Measurements from ENCODE around the gene FATE1.
A peak's percentile ranks its signal among the peaks of the same experiment; 100 is the strongest.
"Not testable (repeated sequence)": the region's sequence is repeated elsewhere in the genome, so short reads cannot be mapped to it uniquely, and the experiment has no call there.

Gene FATE1, protein sequence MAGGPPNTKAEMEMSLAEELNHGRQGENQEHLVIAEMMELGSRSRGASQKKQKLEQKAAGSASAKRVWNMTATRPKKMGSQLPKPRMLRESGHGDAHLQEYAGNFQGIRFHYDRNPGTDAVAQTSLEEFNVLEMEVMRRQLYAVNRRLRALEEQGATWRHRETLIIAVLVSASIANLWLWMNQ

DNA sequence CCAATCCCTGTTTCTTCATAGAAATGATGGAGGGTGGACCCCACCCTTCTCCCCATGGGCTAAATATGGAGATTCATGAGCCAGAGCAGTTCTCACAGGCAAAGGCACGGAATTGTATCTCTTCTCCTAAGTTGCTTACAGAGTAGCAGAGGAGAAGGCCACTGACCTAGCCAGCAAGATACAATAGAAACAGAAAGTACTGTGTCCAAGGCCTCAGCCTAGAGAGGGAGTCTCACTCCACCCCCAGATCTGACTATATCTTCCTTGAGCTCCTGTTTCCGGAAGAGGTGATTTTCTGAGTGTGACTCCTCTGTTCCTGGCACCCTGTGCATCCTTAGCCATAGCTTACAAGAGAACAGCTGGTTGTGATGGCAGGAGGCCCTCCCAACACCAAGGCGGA is at the start of gene FATE1:
Gene FATE1 (plus strand): TSS at position 284 of the 400 bp plus-strand sequence. CDS start 85 bp downstream, at position 369.
- DNase-seq = no peak

DNA sequence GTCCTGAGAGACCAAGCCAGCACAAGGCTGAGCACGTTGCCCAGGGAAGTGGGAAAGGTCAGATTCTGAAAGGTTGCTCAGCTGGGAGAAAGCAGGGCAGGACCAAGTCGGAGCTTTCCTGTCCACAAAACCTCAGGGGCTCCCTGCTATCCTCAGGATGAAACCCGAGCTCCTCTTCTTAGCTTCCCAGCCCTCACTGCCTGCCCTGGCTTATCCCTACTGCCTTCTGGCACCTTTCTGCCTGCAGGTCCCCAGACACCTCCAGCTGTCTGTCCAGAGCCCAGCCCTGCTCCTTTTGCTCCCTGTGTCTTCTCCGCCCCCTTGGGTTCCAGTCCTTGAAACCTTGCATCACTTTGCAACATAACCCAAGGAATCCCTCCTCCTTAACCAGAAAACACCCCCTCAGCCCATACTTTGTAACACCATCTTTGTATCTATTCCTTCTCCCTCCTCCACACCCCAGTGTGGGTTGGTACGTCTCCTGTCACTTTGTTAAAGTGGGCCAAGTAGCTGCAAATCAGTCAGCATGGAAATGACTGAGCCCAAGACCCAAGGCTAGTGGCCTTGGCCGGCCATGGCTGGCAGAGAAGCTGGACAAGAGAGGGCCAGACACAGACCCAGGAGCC is 40.6 kb upstream of the FATE1 start:
- DNase-seq = no peak

DNA sequence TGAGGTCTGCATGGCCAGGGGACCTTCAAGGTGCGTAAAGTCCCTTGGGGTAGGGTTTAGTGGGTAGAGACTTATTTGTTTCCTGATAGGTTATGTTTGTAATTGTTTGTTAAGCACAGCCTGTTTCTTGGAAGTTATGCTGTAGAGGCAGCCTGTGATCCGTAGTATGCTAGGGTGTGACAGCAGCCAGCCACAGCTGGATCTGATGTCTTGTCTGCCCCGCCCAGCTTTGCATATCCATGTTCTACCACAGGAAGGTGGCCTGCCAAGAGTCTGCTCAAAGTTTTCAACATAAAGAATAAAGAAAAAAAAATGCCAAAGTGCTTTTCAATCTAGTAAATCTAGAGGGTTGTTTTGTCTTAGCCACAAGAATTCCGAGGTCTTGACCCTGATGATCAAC is 39.6 kb upstream of the FATE1 start:
- DNase-seq = no peak

DNA sequence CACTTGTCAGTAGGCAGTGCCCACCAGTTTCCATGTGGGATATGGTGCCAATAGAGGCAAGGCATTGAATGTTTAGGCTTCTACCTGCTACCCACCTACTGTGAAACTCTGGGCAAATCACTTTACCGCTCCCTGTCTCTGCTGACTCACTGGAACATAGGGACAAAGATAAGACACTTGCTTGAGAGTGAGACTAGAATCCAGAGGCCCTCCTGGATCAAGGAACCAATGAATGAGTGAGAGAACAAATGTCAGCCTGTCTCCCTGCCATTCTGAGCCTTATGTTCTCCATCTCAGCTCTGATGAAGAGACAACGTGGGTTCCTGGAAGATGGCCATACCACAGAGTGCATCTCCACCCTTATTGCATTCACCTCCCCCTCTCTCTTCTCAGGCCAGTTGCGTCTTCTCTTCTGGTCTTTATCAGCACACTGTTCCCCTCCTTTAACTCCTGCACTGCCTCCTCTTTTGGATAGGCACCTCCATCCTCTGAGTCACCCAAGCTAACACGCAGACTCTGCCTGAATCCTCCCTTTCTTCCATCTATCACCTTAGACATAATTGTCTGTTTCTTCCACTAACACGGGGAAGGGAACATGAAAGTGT is 35.9 kb upstream of the FATE1 start:
- no peak for DNase-seq

DNA sequence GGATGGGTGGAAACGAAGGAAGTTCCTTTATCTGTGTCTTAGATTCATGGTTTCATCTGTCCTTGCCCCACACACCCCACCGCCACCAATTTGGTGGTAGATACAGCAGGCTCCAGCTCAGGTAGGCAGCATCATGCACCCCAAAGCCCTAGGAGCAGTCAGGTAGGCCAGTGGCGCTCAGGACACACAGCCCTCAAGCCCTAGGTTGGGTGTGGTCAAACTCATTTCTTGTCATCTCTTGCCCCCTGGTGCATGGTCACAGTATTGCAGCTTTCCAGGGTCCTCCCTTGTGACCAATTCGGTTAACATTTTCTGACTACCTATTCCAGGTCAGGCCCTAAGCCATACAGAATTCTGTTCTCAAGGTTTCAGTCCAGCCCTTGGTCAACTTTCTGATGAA is 35.0 kb upstream of the FATE1 start:
- DNase-seq = peak; percentile 44

DNA sequence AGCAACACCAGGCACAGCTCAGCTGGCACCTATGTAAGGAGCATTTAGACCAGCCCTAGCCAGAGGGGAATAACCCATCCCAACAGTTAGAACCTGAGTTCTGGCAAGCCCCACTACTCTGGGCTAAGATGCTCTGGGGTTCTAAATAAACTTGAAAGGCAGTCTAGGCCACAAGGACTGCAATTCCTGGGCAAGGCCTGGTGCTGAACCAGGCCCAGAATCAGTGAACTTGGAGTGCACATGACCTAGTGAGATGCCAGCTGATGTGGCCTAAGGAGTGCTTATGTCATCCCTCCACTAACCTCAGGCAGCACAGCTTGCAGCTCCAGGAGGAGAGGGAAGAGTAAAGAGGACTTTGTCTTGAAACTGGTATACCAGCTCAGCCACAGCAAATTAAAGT is 28.2 kb upstream of the FATE1 start:
- no peak for DNase-seq

DNA sequence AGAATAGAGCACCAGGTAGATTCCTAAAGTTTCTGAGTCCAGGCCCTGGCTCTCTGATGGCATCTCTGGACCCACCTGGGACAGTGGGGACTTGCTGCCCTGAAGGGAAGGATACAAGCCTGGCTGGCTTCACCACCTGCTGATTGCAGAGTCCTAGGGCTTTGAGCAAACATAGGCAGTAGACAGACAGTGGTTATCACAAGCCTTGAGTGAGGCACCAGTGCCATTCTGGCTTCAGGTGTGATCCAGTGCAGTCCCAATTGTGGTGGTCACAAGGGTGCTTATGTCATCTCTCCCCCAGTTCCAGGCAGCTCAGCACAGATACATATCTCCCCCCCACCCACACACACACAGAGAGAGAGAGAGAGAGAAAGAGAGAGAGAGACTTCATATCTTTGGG is 27.1 kb upstream of the FATE1 start:
- DNase-seq = no peak

DNA sequence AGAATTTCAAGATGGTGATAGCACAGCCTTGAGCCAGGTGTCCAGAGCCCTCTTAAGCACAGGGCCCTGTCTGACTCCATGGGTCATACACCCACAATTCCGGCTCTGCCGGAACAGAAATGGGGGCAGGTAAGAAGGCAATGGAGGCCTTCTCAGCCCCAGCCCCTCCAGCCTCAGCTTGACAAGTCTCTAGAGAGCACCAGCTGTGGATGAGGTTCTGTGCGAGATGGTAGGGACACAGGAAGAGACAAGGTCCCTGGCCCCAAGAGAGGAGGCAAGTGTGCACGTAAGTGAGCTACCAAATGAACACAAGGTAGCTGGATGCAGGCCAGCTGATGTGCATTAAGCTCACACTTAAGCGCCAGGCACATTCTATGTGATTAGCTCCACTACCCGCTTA is 23.0 kb upstream of the FATE1 start:
- no peak for DNase-seq

DNA sequence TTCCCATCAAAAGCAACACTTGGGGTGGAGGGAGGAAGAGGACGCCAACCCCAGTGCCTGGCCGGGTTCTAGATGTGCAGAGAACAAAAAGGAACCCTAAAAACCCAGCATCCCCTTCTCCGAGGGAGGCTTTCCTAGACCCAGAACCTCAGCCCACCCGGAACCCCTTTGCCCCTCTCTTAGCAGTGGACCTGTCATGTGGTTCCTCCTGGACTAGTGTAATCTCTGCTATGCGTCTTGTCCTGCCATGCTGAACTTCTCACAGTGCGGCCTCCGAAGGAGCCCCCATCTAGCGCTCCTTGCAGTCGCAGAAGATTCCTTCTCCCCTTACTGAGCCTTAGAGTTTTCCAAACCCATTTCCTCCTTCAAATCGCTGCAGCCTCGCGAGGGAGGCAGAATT is 21.7 kb upstream of the FATE1 start:
- no peak for DNase-seq

DNA sequence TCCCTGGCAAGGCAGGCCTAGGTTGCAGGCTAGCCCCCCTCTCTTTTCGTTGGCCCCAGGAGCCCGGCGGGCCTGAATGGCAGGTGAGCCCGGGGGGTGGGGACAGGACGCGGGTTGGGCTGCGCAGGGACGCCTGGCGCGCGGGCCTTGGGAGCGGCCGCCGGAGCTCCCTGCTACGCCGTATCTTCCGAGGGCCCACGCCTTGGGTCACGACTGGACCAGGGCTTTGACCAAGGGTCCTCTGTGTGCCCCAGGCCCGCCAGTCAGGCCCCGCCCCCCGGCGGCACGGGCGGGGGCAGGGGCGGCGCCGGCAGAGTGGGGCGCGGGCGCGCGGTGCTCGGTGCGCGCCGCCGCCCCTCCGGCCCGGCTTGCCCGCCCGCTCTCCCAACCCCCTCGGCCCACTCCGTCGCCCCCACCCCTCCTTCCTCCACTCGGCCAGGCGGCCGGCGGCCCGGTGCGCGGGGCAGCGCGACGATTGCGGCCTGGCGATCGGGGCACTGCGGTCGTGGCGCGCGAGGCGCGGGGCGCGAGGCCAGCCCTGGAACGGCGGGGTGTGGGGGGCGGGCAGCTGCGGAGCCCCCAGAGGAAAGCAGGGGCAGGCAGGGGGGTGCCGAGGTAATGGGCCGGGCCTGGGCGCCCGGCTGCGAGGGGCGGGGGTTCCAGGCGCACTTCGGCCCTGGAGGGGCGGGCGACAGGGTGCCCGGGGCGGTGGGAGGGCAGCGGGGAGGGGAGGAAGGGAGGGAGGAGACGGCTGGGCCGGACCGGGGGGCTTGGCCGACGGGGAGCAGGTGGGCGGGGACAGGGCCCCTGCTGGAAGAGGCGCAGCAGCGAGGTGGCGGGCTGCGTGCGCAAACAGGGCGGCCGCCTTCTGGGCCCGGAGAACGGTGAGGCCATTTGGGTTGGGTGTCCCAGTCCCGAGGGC is 20.9 kb upstream of the FATE1 start, which contains the start of gene PRRG3:
Gene PRRG3 (plus strand): TSS at position 798 of the 922 bp plus-strand sequence. CDS start 3,357 bp downstream, outside the sequence.
- no peak for DNase-seq

DNA sequence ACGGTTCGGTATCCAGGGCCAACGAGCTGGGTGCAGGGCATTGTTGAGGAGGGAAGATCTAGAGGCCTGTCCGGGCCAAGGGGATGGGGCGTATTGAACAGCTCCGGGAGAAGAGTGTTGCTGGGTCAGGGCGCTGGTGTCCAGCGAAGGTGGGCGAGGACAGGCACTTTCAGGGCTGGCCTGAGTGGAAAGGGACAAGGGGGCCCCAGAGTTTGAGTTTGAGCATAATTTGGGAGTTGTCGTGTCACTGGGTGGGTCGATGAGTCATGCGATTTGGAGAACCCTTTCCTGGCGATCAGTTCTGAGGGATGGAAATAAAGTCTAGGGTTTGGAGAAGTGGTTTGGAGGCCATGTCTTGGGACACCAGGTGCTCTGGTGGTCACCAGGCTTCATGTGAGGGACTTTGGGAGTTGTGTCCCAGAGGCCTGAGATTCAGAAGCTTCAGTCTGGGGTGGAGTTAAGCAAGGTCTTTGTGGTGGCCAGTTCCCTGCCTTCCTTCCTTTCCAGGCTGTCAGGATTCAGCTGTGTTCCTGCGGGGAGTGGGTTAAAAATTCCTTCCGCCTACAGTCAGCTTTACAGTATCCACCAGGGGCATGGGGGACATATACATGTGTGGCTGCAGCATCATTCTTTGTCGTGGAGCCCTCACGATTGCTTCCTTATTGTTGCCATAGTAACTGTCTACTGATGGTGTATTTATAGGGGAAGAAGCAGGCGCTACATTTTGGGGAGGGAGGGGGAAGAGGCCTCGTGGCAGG is 20.1 kb upstream of the FATE1 start:
- DNase-seq = no peak

DNA sequence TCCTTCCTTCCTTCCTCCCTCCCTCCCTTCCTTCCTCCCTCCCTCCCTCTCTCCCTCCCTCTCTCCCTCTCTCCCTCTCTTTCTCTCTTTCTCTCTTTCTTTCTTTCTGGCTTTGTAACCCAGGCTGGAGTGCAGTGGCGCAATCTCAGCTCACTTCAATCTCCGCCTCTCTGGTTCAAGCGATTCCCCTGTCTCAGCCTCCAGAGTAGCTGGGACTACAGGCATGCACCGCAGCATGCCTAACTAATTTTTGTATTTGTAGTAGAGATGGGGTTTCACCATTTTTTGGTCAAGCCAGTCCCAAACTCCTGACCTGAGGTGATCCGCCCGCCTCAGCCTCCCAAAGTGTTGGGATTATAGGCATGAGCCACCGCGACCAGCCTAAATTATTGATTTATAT is 18.8 kb upstream of the FATE1 start:
- not testable (repeated sequence) for DNase-seq

DNA sequence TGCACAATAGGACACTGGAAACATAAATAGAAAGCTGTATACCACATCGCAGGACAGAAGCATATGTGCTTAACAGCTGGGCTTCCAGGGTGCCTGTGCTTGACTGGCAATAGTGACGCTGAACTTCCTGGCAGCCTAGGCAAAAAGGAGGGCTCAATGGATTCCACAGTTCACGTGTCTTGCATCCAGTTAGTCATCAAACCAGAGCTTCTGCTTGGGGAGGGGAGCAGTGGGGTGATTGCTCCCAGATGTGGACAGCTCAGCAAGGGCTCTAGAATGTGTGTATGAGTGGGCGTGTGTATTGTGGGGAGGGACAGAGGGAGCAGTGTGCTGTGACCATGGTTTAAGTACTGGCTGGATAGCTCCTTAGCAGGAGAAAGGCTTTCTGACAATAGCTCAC is 18.3 kb upstream of the FATE1 start:
- no peak for DNase-seq

DNA sequence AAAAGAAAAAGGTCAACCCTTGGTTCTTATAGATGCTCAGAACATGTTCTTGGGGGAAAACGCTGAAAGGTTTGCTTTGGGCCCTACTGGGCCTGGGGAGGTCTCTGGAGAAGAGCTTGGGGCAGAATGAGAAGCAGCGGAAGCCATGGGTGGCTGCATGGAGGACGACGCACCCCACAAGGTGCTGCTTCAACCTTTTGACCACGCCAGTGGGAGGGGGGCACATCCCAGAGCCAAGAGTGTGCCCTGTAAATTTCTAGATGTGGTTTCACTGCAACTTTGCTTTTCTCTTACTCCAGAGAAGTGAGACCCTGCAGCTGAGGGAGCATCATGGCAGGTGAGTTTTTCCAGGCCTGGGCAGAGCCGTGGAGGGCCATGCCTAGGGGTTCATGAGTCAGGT is 17.4 kb upstream of the FATE1 start:
- DNase-seq = no peak

DNA sequence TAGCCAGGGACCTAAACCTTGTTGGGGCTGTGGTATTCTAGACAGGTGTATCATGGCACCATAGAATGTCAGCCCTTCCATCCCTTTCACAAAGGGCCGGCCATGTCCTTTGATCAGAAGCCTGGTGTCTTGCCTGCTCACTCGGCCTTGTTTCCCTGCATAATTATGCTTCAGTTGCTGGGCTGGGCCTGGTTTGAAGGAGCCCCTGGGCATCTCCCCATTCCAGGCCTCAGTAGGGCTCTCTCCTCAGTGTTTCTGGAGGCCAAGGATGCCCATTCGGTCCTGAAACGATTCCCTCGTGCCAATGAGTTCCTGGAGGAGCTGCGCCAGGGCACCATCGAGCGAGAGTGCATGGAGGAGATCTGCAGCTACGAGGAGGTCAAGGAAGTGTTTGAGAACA is 16.1 kb upstream of the FATE1 start:
- DNase-seq = no peak

DNA sequence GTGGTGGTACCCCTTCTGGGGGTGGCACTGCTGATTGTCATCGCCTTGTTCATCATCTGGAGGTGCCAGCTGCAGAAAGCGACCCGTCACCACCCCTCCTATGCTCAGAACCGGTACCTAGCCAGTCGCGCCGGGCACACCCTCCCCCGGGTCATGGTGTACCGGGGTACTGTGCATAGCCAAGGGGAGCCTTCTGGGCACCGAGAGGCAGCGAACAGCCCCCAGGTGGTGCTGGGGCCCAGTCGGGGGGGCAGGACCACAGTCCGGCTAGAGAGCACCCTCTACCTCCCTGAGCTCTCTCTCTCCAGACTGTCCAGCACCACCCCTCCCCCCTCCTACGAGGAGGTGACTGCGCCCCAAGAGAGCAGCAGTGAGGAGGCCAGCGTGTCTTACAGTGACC is 15.3 kb upstream of the FATE1 start:
- DNase-seq = no peak

DNA sequence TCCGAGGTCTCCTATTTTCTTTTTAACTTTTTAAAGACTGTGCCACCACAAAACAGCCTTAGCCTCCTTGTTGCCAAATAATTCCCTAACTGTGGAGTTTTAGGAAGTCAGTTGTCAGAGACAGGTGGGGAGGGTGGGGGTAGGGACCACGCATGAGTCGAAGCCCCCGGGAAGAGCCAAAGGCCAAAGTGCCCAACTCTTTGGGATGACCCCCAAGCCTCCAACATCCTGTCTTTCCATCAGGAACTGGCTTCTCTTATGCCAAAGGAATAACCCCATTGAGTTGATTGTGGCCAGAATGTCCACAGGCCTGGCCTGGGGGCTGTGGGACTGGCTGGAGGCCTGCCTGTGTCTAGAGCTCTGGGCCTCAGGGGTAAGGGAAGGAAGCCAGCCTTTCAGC is 14.8 kb upstream of the FATE1 start:
- no peak for DNase-seq

DNA sequence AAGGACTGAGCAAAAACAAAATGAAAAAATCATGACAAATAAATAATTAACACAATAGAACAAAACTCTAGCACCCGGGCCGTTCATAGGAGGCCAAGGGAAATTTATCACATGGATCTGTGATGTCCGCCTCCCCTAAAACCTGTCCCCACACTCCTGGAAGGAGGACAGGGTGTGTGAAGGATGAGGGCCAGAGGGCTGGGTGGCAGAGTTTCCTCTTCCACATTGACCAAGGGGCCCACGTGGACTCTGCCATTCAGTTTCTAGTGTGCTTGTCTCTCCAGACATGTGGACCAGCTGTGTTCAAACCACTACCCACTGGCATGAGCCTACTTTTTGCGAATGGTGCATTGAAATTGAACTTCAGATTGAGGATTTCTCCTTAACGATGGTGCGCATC is 14.3 kb upstream of the FATE1 start:
- no peak for DNase-seq

DNA sequence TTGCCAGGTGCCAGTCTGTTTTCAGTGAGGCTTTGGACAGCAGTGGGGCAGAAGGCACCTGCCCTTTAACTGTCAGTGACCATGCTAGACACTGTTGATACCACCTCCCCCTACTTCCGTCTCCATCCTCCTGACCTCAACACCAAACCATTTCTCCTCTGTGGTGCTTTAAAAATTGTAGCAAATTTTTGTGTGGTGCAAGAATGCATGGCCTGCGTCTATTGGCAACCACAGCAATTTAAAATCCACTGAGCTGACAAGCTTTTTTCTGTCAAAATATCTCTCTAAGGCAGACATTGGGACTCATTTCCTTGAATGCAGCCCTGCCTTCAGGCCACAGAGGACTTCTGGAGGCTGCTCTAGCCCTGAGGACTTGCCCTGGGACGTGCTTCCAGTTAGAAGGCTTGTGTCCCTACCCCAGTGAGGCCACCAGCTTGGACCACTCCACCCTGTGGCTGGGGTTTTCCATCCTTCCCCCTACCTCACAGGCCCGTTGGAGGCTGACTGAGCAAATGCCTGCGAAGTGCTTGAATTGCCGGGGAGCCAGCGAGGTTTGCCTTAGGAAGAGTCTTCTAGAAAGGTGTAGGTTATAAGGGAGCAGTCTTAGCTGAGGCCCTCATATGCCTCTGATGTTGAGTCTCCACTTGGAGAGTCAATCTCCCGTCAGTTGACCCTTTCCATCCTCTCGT is 13.7 kb upstream of the FATE1 start:
- DNase-seq = no peak

DNA sequence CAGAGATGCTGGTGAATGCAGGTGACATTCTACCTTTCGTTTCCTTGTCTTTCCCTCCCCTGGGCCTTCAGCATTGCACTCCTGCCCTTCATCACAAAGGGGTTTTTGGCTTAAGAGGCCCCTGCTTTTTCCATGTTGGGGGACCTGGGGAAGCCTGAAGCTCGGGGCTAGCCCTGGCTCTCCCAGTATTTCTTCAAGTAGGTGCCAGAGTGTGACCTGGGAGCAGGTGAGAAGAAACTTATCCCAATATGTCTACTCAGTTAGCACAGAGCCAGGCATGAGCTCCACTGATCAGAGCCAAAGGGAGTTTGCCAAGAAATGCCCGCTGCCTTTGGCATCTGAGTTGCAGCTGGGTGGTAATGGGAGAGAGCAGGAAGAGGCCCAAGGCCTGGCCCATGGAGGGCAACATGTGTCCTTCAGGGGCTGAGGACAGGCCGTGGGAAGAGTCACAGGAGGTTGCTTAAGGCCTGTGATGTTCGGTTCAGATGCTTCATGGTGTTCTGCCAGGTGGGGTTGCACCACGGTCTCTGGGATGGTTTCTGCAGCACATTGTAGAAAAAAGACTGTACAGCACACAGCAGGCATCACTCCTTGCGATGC is 13.0 kb upstream of the FATE1 start:
- no peak for DNase-seq

DNA sequence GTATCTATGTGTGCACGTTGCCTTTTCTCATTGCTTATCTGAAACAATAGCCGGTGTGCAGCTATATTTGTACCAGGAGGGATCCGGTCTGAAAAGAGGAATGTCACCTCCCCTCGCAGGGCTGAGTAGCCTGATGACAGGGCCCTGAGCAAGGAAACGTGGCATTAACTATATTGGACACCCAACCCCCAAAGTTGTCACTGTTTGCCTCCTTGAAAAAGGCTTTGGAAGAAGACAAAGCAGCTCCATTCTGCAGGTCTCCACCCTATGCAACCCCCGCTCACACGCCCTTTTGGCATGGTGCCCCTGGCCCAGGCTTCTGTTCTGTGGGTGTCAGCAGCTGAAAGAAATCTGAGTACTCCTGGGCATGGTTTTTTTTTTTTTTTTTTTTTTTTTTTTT is 12.3 kb upstream of the FATE1 start:
- DNase-seq = no peak
